OCI-LY1 (cell line): Measurements from ENCODE around the gene WNT9B.

Experiments used
- H2AFZ ChIP-seq: fragments of 200-600 bp; sonication (generic), shearing (Covaris generic); 2 replicates; pipeline ENCODE4 v1.6.0; 2014; ENCODE audit warnings: antibody characterized with exemption, mild to moderate bottlenecking, low read length
- H3F3A ChIP-seq: fragments of 200-600 bp; sonication (generic), shearing (Covaris generic); 2 replicates; pipeline ENCODE4 v1.6.0; 2014; ENCODE audit warnings: mild to moderate bottlenecking, antibody characterized with exemption, low read length, moderate library complexity; ENCODE audit not compliant: insufficient read depth
- H3K27ac ChIP-seq: fragments of 200-600 bp; sonication (generic); 2 replicates; pipeline ENCODE4 v1.5.1; 2014; ENCODE audit warnings: low read length, mixed run types, mild to moderate bottlenecking, low read depth; ENCODE audit not compliant: poor library complexity, severe bottlenecking
- H3K27me3 ChIP-seq: fragments of 200-600 bp; sonication (generic); 2 replicates; pipeline ENCODE4 v1.6.0; 2014; ENCODE audit warnings: antibody characterized with exemption, mild to moderate bottlenecking, low read length, moderate library complexity; ENCODE audit not compliant: insufficient read depth
- H3K36me3 ChIP-seq: fragments of 200-600 bp; sonication (generic); 2 replicates; pipeline ENCODE4 v1.6.1; 2014; ENCODE audit warnings: mild to moderate bottlenecking, antibody characterized with exemption, low read length, moderate library complexity, mixed read lengths; ENCODE audit not compliant: insufficient read depth
- H3K4me1 ChIP-seq: fragments of 200-600 bp; sonication (generic); 2 replicates; pipeline ENCODE4 v1.5.1; 2014; ENCODE audit warnings: mild to moderate bottlenecking, low read length, moderate library complexity; ENCODE audit not compliant: insufficient read depth, severe bottlenecking
- H3K4me2 ChIP-seq: fragments of 200-600 bp; sonication (generic), shearing (Covaris generic); 2 replicates; pipeline ENCODE4 v1.6.1; 2014; ENCODE audit warnings: low read length
- H3K4me3 ChIP-seq: fragments of 200-600 bp; sonication (generic); 2 replicates; pipeline ENCODE4 v1.5.1; 2014; ENCODE audit warnings: low read length, low read depth, mild to moderate bottlenecking, mixed read lengths; ENCODE audit not compliant: poor library complexity, severe bottlenecking
- H3K79me2 ChIP-seq: fragments of 200-600 bp; shearing (Covaris generic); 2 replicates; pipeline ENCODE4 v1.6.1; 2016; ENCODE audit warnings: mixed run types, low read length, mixed read lengths; ENCODE audit not compliant: insufficient read depth
- H3K9ac ChIP-seq: fragments of 200-600 bp; sonication (generic), shearing (Covaris generic); 2 replicates; pipeline ENCODE4 v1.6.1; 2014; ENCODE audit warnings: mild to moderate bottlenecking, low read length, mixed read lengths
- H3K9me2 ChIP-seq: fragments of 200-600 bp; sonication (generic), shearing (Covaris generic); 2 replicates; pipeline ENCODE4 v1.6.1; 2014; ENCODE audit warnings: low read depth, mild to moderate bottlenecking, low read length, mixed read lengths
- H3K9me3 ChIP-seq: fragments of 200-600 bp; shearing (Covaris generic); 2 replicates; pipeline ENCODE4 v1.6.1; 2014; ENCODE audit warnings: low read length, mixed read lengths
- H4K20me1 ChIP-seq: fragments of 200-600 bp; sonication (generic), shearing (Covaris generic); 2 replicates; pipeline ENCODE4 v1.6.0; 2016; ENCODE audit warnings: mild to moderate bottlenecking, low read length; ENCODE audit not compliant: insufficient read depth
- EZH2 ChIP-seq: fragments of 200-600 bp; sonication (generic), shearing (Covaris generic); IDR thresholded peaks from 2 replicates; pipeline ENCODE4 v1.8.0; 2017; ENCODE audit warnings: borderline replicate concordance, mixed run types, mild to moderate bottlenecking, antibody characterized with exemption, low read length, moderate library complexity, mixed read lengths
- TF ChIP-seq, protein P1 (sequence below): fragments of 200-600 bp; sonication (generic), shearing (Covaris generic); IDR thresholded peaks from 2 replicates; pipeline ENCODE4 v1.5.1; 2017; ENCODE audit warnings: mild to moderate bottlenecking, antibody characterized with exemption, low read length, moderate library complexity, mixed read lengths

The WNT9B gene

GRCh38 chr17:46881015-46881414, 29.6 kb downstream of the WNT9B start:
- H3K27ac ChIP-seq = no peak overlapping the region
- no peaks in the 10 kb centered on the region for H4K20me1 ChIP-seq
- no peak overlapping the region for H3K9ac ChIP-seq
- H3K36me3 ChIP-seq = no peaks in the 10 kb centered on the region
- no peak overlapping the region for H3K4me2 ChIP-seq
- H3K4me3 ChIP-seq = no peak overlapping the region
- TF ChIP-seq, protein P1, sequence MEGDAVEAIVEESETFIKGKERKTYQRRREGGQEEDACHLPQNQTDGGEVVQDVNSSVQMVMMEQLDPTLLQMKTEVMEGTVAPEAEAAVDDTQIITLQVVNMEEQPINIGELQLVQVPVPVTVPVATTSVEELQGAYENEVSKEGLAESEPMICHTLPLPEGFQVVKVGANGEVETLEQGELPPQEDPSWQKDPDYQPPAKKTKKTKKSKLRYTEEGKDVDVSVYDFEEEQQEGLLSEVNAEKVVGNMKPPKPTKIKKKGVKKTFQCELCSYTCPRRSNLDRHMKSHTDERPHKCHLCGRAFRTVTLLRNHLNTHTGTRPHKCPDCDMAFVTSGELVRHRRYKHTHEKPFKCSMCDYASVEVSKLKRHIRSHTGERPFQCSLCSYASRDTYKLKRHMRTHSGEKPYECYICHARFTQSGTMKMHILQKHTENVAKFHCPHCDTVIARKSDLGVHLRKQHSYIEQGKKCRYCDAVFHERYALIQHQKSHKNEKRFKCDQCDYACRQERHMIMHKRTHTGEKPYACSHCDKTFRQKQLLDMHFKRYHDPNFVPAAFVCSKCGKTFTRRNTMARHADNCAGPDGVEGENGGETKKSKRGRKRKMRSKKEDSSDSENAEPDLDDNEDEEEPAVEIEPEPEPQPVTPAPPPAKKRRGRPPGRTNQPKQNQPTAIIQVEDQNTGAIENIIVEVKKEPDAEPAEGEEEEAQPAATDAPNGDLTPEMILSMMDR = no peak
- no peak for TF ChIP-seq EZH2
- no peaks in the 10 kb centered on the region for H3K79me2 ChIP-seq
- H3F3A ChIP-seq = no peaks in the 10 kb centered on the region
- H3K27me3 ChIP-seq = no peaks in the 10 kb centered on the region
- no peaks in the 10 kb centered on the region for H3K9me3 ChIP-seq
- H3K9me2 ChIP-seq = no peaks in the 10 kb centered on the region
- H3K4me1 ChIP-seq = no peaks in the 10 kb centered on the region
- H2AFZ ChIP-seq = no peak overlapping the region

DNA sequence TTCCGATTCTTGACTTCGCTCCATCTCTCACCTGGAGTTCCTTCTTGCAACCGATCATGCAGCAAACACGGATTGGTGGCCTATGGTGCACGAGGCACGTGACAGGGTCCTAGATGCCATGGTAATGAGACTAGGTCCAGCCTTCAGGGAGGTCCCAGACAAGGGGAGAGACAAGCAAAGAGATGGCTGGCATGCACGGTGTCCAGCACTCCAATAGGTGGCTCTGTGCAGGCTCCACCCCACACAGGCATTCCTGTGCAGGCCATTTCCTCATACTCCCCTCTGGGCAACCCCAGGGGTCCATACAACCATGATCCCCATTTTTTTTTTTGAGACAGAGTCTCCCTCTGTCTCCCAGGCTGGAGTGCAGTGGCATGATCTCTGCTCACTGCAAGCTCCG, 31.3 kb downstream of the WNT9B start:
- no peaks in the 10 kb centered on the region for H4K20me1 ChIP-seq
- H3K4me1 ChIP-seq = no peaks in the 10 kb centered on the region
- H3K9me3 ChIP-seq = no peaks in the 10 kb centered on the region
- H3K36me3 ChIP-seq = no peaks in the 10 kb centered on the region
- TF ChIP-seq, protein P1 = no peak
- no peak for TF ChIP-seq EZH2
- no peak overlapping the region for H3K4me3 ChIP-seq
- no peak overlapping the region for H3K9ac ChIP-seq
- H3K27me3 ChIP-seq = no peaks in the 10 kb centered on the region
- no peak overlapping the region for H2AFZ ChIP-seq
- no peaks in the 10 kb centered on the region for H3K79me2 ChIP-seq
- no peaks in the 10 kb centered on the region for H3K9me2 ChIP-seq
- no peak overlapping the region for H3K27ac ChIP-seq
- H3F3A ChIP-seq = no peaks in the 10 kb centered on the region
- no peak overlapping the region for H3K4me2 ChIP-seq

- Histone ChIP-seq H3K79me2 (no peaks in the 10 kb centered on the region), H4K20me1 (no peaks in the 10 kb centered on the region), H2AFZ (no peak overlapping the region), H3K27ac (no peak overlapping the region), H3K9ac (no peak overlapping the region), H3K4me3 (no peak overlapping the region), H3K9me3 (no peaks in the 10 kb centered on the region), H3K36me3 (no peaks in the 10 kb centered on the region), H3K4me2 (no peak overlapping the region), H3K27me3 (no peaks in the 10 kb centered on the region), H3K9me2 (no peaks in the 10 kb centered on the region), H3F3A (no peaks in the 10 kb centered on the region), H3K4me1 (no peaks in the 10 kb centered on the region)
- TF ChIP-seq, protein P1 = no peak
- no peak for TF ChIP-seq EZH2
Measured at GRCh38 chr17:46883871-46884520, 32.6 kb downstream of the WNT9B start.
